ENCODE measurements around the gene DNAJA3.

DNAJA3 gene

GRCh38 chr16:4425378-4426020, at the start of gene DNAJA3:
Gene DNAJA3 (plus strand): TSS chr16:4425868. CDS start chr16:4425882, 14 bp downstream.
- Mint-ChIP-seq H3K27me3 (no peaks in the 10 kb centered on the region), H3K36me3 (ENCODE audit: low read depth) (peaks cover 50% of the 10 kb centered on the region), H3K4me3 (peak within 1 kb of the TSS; percentile 100), H3K4me1 (ENCODE audit: low read depth) (peaks cover 32% of the 10 kb centered on the region), H3K27ac (peak within 1 kb of the TSS; percentile 100), H3K9me3 (no peaks in the 10 kb centered on the region)
- peak; percentile 94 for DNase-seq

- no peaks in the 10 kb centered on the region for H3K27me3 Mint-ChIP-seq
- no peaks in the 10 kb centered on the region for H3K9me3 Mint-ChIP-seq
- H3K4me1 Mint-ChIP-seq (ENCODE audit: low read depth): peaks cover 21% of the 10 kb centered on the region
- H3K36me3 Mint-ChIP-seq (ENCODE audit: low read depth): peaks cover 15% of the 10 kb centered on the region
- DNase-seq: no peak
- H3K27ac Mint-ChIP-seq: no peak overlapping the region
- no peak overlapping the region for H3K4me3 Mint-ChIP-seq
Measured at GRCh38 chr16:4376126-4376892, 49.4 kb upstream of the DNAJA3 start.

- no peak overlapping the region for H3K4me3 Mint-ChIP-seq
- peak overlapping the region; percentile 59 for H3K27ac Mint-ChIP-seq
- no peaks in the 10 kb centered on the region for H3K9me3 Mint-ChIP-seq
- no peaks in the 10 kb centered on the region for H3K27me3 Mint-ChIP-seq
- H3K4me1 Mint-ChIP-seq (ENCODE audit: low read depth): peaks cover 21% of the 10 kb centered on the region
- DNase-seq: no peak
- H3K36me3 Mint-ChIP-seq (ENCODE audit: low read depth): peaks cover 18% of the 10 kb centered on the region
Measured at GRCh38 chr16:4376893-4377572, 48.6 kb upstream of the DNAJA3 start.

- H3K36me3 Mint-ChIP-seq (ENCODE audit: low read depth): peaks cover 19% of the 10 kb centered on the region
- peaks cover 15% of the 10 kb centered on the region for H3K4me1 Mint-ChIP-seq (ENCODE audit: low read depth)
- no peak for DNase-seq
- no peaks in the 10 kb centered on the region for H3K27me3 Mint-ChIP-seq
- no peaks in the 10 kb centered on the region for H3K9me3 Mint-ChIP-seq
- no peak overlapping the region for H3K4me3 Mint-ChIP-seq
- H3K27ac Mint-ChIP-seq: no peak overlapping the region
Measured at GRCh38 chr16:4377573-4378154, 48.0 kb upstream of the DNAJA3 start.

GRCh38 chr16:4378161-4378666, 47.5 kb upstream of the DNAJA3 start:
- Mint-ChIP-seq H3K9me3 (no peaks in the 10 kb centered on the region), H3K36me3 (ENCODE audit: low read depth) (peaks cover 24% of the 10 kb centered on the region), H3K4me1 (ENCODE audit: low read depth) (peaks cover 10% of the 10 kb centered on the region), H3K27ac (no peak overlapping the region), H3K27me3 (no peaks in the 10 kb centered on the region), H3K4me3 (no peak overlapping the region)
- DNase-seq: no peak

GRCh38 chr16:4378999-4379690, 46.5 kb upstream of the DNAJA3 start:
- Mint-ChIP-seq H3K36me3 (ENCODE audit: low read depth) (peaks cover 31% of the 10 kb centered on the region), H3K4me3 (no peak overlapping the region), H3K9me3 (no peaks in the 10 kb centered on the region), H3K27ac (no peak overlapping the region), H3K4me1 (ENCODE audit: low read depth) (peaks cover 8% of the 10 kb centered on the region), H3K27me3 (no peaks in the 10 kb centered on the region)
- no peak for DNase-seq

GRCh38 chr16:4380119-4381063, 45.3 kb upstream of the DNAJA3 start:
- Mint-ChIP-seq H3K4me1 (ENCODE audit: low read depth) (peaks cover 7% of the 10 kb centered on the region), H3K27me3 (no peaks in the 10 kb centered on the region), H3K27ac (peak overlapping the region; percentile 59), H3K4me3 (no peak overlapping the region), H3K36me3 (ENCODE audit: low read depth) (peaks cover 41% of the 10 kb centered on the region), H3K9me3 (no peaks in the 10 kb centered on the region)
- DNase-seq: no peak

GRCh38 chr16:4381072-4381934, 44.4 kb upstream of the DNAJA3 start:
- peaks cover 50% of the 10 kb centered on the region for H3K36me3 Mint-ChIP-seq (ENCODE audit: low read depth)
- no peaks in the 10 kb centered on the region for H3K27me3 Mint-ChIP-seq
- H3K27ac Mint-ChIP-seq: peak overlapping the region; percentile 59
- DNase-seq: no peak
- no peak overlapping the region for H3K4me3 Mint-ChIP-seq
- peaks cover 8% of the 10 kb centered on the region for H3K4me1 Mint-ChIP-seq (ENCODE audit: low read depth)
- no peaks in the 10 kb centered on the region for H3K9me3 Mint-ChIP-seq

- no peak overlapping the region for H3K27ac Mint-ChIP-seq
- H3K36me3 Mint-ChIP-seq (ENCODE audit: low read depth): peaks cover 56% of the 10 kb centered on the region
- no peaks in the 10 kb centered on the region for H3K9me3 Mint-ChIP-seq
- H3K27me3 Mint-ChIP-seq: no peaks in the 10 kb centered on the region
- H3K4me3 Mint-ChIP-seq: no peak overlapping the region
- peaks cover 9% of the 10 kb centered on the region for H3K4me1 Mint-ChIP-seq (ENCODE audit: low read depth)
- DNase-seq: no peak
Measured at GRCh38 chr16:4381935-4382794, 43.5 kb upstream of the DNAJA3 start.

- Mint-ChIP-seq H3K4me3 (no peak overlapping the region), H3K9me3 (no peaks in the 10 kb centered on the region), H3K27ac (no peak overlapping the region), H3K36me3 (ENCODE audit: low read depth) (peaks cover 63% of the 10 kb centered on the region), H3K4me1 (ENCODE audit: low read depth) (peaks cover 7% of the 10 kb centered on the region), H3K27me3 (no peaks in the 10 kb centered on the region)
- no peak for DNase-seq
Measured at GRCh38 chr16:4382795-4383357, 42.8 kb upstream of the DNAJA3 start.

GRCh38 chr16:4383591-4384444, 41.9 kb upstream of the DNAJA3 start:
- Mint-ChIP-seq H3K9me3 (no peaks in the 10 kb centered on the region), H3K36me3 (ENCODE audit: low read depth) (peaks cover 67% of the 10 kb centered on the region), H3K27me3 (no peaks in the 10 kb centered on the region), H3K4me1 (ENCODE audit: low read depth) (peaks cover 6% of the 10 kb centered on the region), H3K27ac (no peak overlapping the region), H3K4me3 (no peak overlapping the region)
- DNase-seq: no peak
